Hepatocyte (in vitro differentiated cells): ENCODE data around the gene POU2F2. TPM values are rescaled to one million over a fixed set of nuclear protein-coding genes. Genes with fewer than 3 reads are reported as not detected.
"Not testable (repeated sequence)": the region's sequence is repeated elsewhere in the genome, so short reads cannot be mapped to it uniquely, and the experiment has no call there.

Source experiments
- DNase-seq: peaks from one replicate; pipeline ENCODE4 v3.0.0-alpha.2; 2016; ENCODE audit warnings: low spot score
- H2AFZ ChIP-seq: fragments of 200-600 bp; sonication (generic); 2 replicates; pipeline ENCODE4 v1.6.0; 2016; ENCODE audit warnings: antibody characterized with exemption, mild to moderate bottlenecking
- H3K27ac ChIP-seq: fragments of 200-600 bp; sonication (generic); 2 replicates; pipeline ENCODE4 v1.5.1; 2016; ENCODE audit warnings: mild to moderate bottlenecking
- H3K27me3 ChIP-seq: fragments of 200-600 bp; sonication (generic); 2 replicates; pipeline ENCODE4 v1.6.1; 2016
- H3K36me3 ChIP-seq: fragments of 200-600 bp; sonication (generic); replicated peaks from 2 replicates; pipeline ENCODE4 v1.5.1; 2016; ENCODE audit warnings: low read depth; ENCODE audit not compliant: insufficient read depth
- H3K4me1 ChIP-seq: fragments of 200-600 bp; sonication (generic); 2 replicates; pipeline ENCODE4 v1.5.1; 2016; ENCODE audit warnings: mild to moderate bottlenecking, moderate library complexity; ENCODE audit not compliant: insufficient read depth
- H3K4me2 ChIP-seq: fragments of 200-600 bp; sonication (generic); 2 replicates; pipeline ENCODE4 v1.6.0; 2016
- H3K4me3 ChIP-seq: fragments of 200-600 bp; sonication (generic); 2 replicates; pipeline ENCODE4 v1.5.1; 2016; ENCODE audit warnings: mild to moderate bottlenecking
- H3K79me2 ChIP-seq: fragments of 200-600 bp; sonication (generic); 2 replicates; pipeline ENCODE4 v1.6.0; 2017; ENCODE audit warnings: mild to moderate bottlenecking
- H3K9me2 ChIP-seq: fragments of 200-600 bp; sonication (generic); replicated peaks from 2 replicates; pipeline ENCODE4 v1.6.0; 2017; ENCODE audit warnings: mild to moderate bottlenecking; ENCODE audit not compliant: insufficient read depth
- H3K9me3 ChIP-seq: fragments of 200-600 bp; sonication (generic); 2 replicates; pipeline ENCODE4 v1.5.1; 2016; ENCODE audit warnings: low read depth, mild to moderate bottlenecking
- H4K20me1 ChIP-seq: fragments of 200-600 bp; sonication (generic); 2 replicates; pipeline ENCODE4 v1.6.0; 2016; ENCODE audit warnings: mild to moderate bottlenecking; ENCODE audit not compliant: insufficient read depth, poor library complexity, severe bottlenecking
- CTCF ChIP-seq: fragments of 200-600 bp; sonication (generic); IDR thresholded peaks from 2 replicates; pipeline ENCODE4 v1.5.1; 2016; ENCODE audit warnings: antibody characterized with exemption, mild to moderate bottlenecking; ENCODE audit not compliant: poor library complexity
- EZH2 ChIP-seq: fragments of 200-600 bp; sonication (generic); IDR thresholded peaks from 2 replicates; pipeline ENCODE4 v1.6.1; 2016; ENCODE audit warnings: antibody characterized with exemption, mild to moderate bottlenecking, borderline replicate concordance
- EZH2phosphoT487 ChIP-seq: fragments of 200-600 bp; sonication (generic); IDR thresholded peaks from one replicate; pipeline ENCODE4 v1.6.1; 2018; ENCODE audit warnings: antibody characterized with exemption, mild to moderate bottlenecking, low read depth, moderate library complexity; ENCODE audit not compliant: unreplicated experiment, severe bottlenecking
- whole genome bisulfite sequencing: methylation state at CpG from one replicate; pipeline ENCODE4 v1.1.6; 2016; ENCODE audit warnings: low lambda C conversion rate; ENCODE audit errors: missing lambda C conversion rate; 5-methylcytosine and 5-hydroxymethylcytosine counted together
- polyA plus RNA-seq: library from polyadenylated mRNA; unstranded; fragments of >200 nt; fragmentation: Nextera tagmentation; extraction: Ambion mirVana; gene quantifications from 2 replicates; pipeline ENCODE4 v1.2.1, GENCODE V29; 2016
- total RNA-seq: library from RNA; depleted of rRNA; stranded (reverse); fragments of >200 nt; gene quantifications from 2 replicates; pipeline ENCODE4 v1.2.3, GENCODE V29; 2014

The POU2F2 gene
- total and polyA plus RNA-seq, 2 experiments from 2014 or later, result 0.15 TPM; not detected in 1

- Histone ChIP-seq H4K20me1 (no peaks in the 10 kb centered on the region), H3K79me2 (no peaks in the 10 kb centered on the region), H3K4me3 (no peak overlapping the region), H3K9me3 (no peaks in the 10 kb centered on the region), H3K4me1 (no peaks in the 10 kb centered on the region), H2AFZ (no peak overlapping the region), H3K27me3 (no peaks in the 10 kb centered on the region), H3K9me2 (no peaks in the 10 kb centered on the region), H3K36me3 (no peaks in the 10 kb centered on the region), H3K27ac (no peak overlapping the region), H3K4me2 (no peak overlapping the region)
- no peak for TF ChIP-seq CTCF
- TF ChIP-seq EZH2phosphoT487, result no peak
- TF ChIP-seq EZH2, result no peak
- DNase-seq, result no peak
- WGBS, result 56% methylated on average over 4 of the region's 4 CpGs
Observed at GRCh38 chr19:42048992-42049391, 83.3 kb downstream of the POU2F2 start.

- Histone ChIP-seq H3K36me3 (no peaks in the 10 kb centered on the region), H3K79me2 (no peaks in the 10 kb centered on the region), H3K27me3 (no peaks in the 10 kb centered on the region), H3K9me3 (no peaks in the 10 kb centered on the region), H3K9me2 (no peaks in the 10 kb centered on the region), H3K4me1 (no peaks in the 10 kb centered on the region), H4K20me1 (no peaks in the 10 kb centered on the region), H3K4me3 (no peak overlapping the region), H3K4me2 (no peak overlapping the region), H3K27ac (no peak overlapping the region), H2AFZ (no peak overlapping the region)
- TF ChIP-seq EZH2 (no peak), CTCF (no peak), EZH2phosphoT487 (no peak)
- DNase-seq, result no peak
- WGBS, result 84% methylated on average over 7 of the region's 7 CpGs
Observed at GRCh38 chr19:42045575-42045974, 86.7 kb downstream of the POU2F2 start.

GRCh38 chr19:42042455-42043170 lies 89.6 kb downstream of the POU2F2 start:
- H3K9me3 ChIP-seq, result no peaks in the 10 kb centered on the region

GRCh38 chr19:42040491-42040890 lies 91.8 kb downstream of the POU2F2 start:
- not testable (repeated sequence) for H2AFZ ChIP-seq, H3K27ac ChIP-seq, H3K4me1 ChIP-seq, DNase-seq, H3K9me3 ChIP-seq, H3K4me3 ChIP-seq, H3K36me3 ChIP-seq, H3K79me2 ChIP-seq, H4K20me1 ChIP-seq, H3K9me2 ChIP-seq, H3K27me3 ChIP-seq, H3K4me2 ChIP-seq
- 89% methylated on average over 9 of the region's 9 CpGs for WGBS

More at GRCh38 chr19:42042455-42043170, 89.6 kb downstream of the POU2F2 start:
- no peak for TF ChIP-seq CTCF
- no peak for TF ChIP-seq EZH2
- TF ChIP-seq EZH2phosphoT487, result no peak
- WGBS, result 97% methylated on average over 28 of the region's 30 CpGs
- Histone ChIP-seq H3K4me2 (no peak overlapping the region), H3K79me2 (no peaks in the 10 kb centered on the region), H2AFZ (no peak overlapping the region), H4K20me1 (no peaks in the 10 kb centered on the region), H3K27me3 (no peaks in the 10 kb centered on the region), H3K9me2 (no peaks in the 10 kb centered on the region), H3K27ac (no peak overlapping the region), H3K4me3 (no peak overlapping the region), H3K36me3 (no peaks in the 10 kb centered on the region), H3K4me1 (no peaks in the 10 kb centered on the region)
- no peak for DNase-seq
